GM21515 (cell line): ENCODE data around the gene CCDC112.
"Not testable (repeated sequence)": the region's sequence is repeated elsewhere in the genome, so short reads cannot be mapped to it uniquely, and the experiment has no call there.

ENCODE experiments used
- ATAC-seq: cut with Tn5 transposase; IDR thresholded peaks from one replicate; pipeline ENCODE4 v1.9.1; 2021; ENCODE audit not compliant: unreplicated experiment

CCDC112 gene

GRCh38 chr5:115296124-115297022, at the start of gene CCDC112:
Gene CCDC112 (minus strand): TSS chr5:115296654. CDS start chr5:115296543, 111 bp downstream.
- ATAC-seq: peak; percentile 82

GRCh38 chr5:115345344-115345743, 48.9 kb upstream of the CCDC112 start:
- ATAC-seq: no peak

- ATAC-seq: no peak
These were observed 47.4 kb upstream of the CCDC112 start for GRCh38 chr5:115343855-115344254.

- no peak for ATAC-seq
These were observed 46.3 kb upstream of the CCDC112 start for GRCh38 chr5:115342590-115343377.

- no peak for ATAC-seq
These were observed 45.3 kb upstream of the CCDC112 start for GRCh38 chr5:115341745-115342144.

- ATAC-seq: no peak
These were observed 42.4 kb upstream of the CCDC112 start for GRCh38 chr5:115338851-115339250.

GRCh38 chr5:115337882-115338281, 41.4 kb upstream of the CCDC112 start:
- no peak for ATAC-seq

GRCh38 chr5:115336964-115337363, 40.5 kb upstream of the CCDC112 start:
- no peak for ATAC-seq

- no peak for ATAC-seq
These were observed 39.8 kb upstream of the CCDC112 start for GRCh38 chr5:115336201-115336720.

GRCh38 chr5:115335301-115335700, 38.8 kb upstream of the CCDC112 start:
- ATAC-seq: no peak

- no peak for ATAC-seq
These were observed 36.7 kb upstream of the CCDC112 start for GRCh38 chr5:115333164-115333563.

GRCh38 chr5:115330830-115331229, 34.4 kb upstream of the CCDC112 start:
- ATAC-seq: no peak

GRCh38 chr5:115329475-115329874, 33.0 kb upstream of the CCDC112 start:
- no peak for ATAC-seq

- ATAC-seq: not testable (repeated sequence)
These were observed 32.3 kb upstream of the CCDC112 start for GRCh38 chr5:115328617-115329274.

GRCh38 chr5:115325296-115325959, 29.0 kb upstream of the CCDC112 start:
- ATAC-seq: no peak

- no peak for ATAC-seq
These were observed 27.6 kb upstream of the CCDC112 start for GRCh38 chr5:115324021-115324420.

- ATAC-seq: no peak
These were observed 26.3 kb upstream of the CCDC112 start for GRCh38 chr5:115322729-115323128.

GRCh38 chr5:115321309-115321708, 24.9 kb upstream of the CCDC112 start:
- no peak for ATAC-seq

GRCh38 chr5:115320515-115320914, 24.1 kb upstream of the CCDC112 start:
- no peak for ATAC-seq

GRCh38 chr5:115320006-115320405, 23.6 kb upstream of the CCDC112 start:
- no peak for ATAC-seq

- ATAC-seq: no peak
These were observed 22.6 kb upstream of the CCDC112 start for GRCh38 chr5:115319007-115319406.
